Measurements from ENCODE around the gene GDPD4.

DNA sequence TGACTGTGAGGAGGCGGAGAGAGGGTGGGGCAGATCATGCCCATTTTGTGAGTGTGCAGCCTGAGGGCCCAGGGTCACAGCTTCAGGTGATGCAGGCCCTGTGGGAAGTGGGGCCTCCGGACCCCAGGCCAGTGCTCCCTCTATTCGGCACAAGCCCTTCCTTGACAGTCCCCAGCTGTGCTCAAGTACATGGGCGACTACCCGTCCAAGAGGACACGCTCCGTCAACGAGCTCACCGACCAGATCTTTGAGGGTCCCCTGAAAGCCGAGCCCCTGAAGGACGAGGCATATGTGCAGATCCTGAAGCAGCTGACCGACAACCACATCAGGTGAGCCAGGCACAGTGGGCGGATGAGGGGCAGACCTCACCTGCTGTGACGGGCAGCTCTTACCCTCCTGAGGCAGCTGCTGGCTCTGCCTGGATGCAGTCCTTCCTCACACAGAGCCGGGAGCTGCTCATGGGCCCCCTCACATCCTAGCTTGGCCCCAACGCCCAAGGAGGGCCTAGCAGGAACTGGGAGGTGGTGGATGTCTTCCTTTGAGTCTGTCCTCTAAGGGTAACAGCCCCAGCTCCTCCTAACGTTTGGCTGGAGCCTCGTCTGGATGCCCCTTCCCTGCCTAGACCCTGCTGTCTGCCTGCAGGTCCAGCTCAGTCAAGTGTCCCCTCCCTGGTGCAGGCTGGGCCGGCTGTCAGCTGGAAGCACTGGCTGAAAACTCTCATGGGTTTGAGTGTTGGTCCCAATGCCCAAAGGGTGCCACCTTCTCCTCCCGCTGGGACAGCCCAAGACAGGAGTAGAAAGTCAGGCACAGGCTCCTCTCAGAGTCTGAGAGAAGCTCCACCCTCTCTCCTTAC lies 97.4 kb downstream of the GDPD4 start:
- TF ChIP-seq EZH2 (IDR thresholded peaks at IDR 0.05; ENCODE audit: low read length, unreplicated experiment): no peak
- TF ChIP-seq CTCF (conservative IDR thresholded peaks at IDR 0.05; ENCODE audit: low read depth, low read length): no peak
- TF ChIP-seq EZH2phosphoT487 (IDR thresholded peaks at IDR 0.05; ENCODE audit: borderline replicate concordance, low read length): no peak

All from PC-3 (cell line).